A549 (cell line): ENCODE data around the gene PXDC1. TPM values are rescaled to one million over a fixed set of nuclear protein-coding genes. Genes with fewer than 3 reads are reported as not detected.

Experiments
- ATAC-seq, 2 experiments: fragments of 200-7000 bp in 1 of 2; fragments of >200 bp in 1 of 2; cut with Nextera tagmentation in 1 of 2; cut with Tn5 transposase in 1 of 2; 3 replicates each; pipeline versions ENCODE4 v1.8.0 to v1.9.1; 2018 to 2020; ENCODE audit warnings: mild to moderate bottlenecking in 1 of 2, moderate library complexity in 1 of 2
- CTCF ChIA-PET: fragments of 300-600 bp; sonication (Branson Sonifier 250); formaldehyde crosslinking; extraction: SDS; loops from one replicate; lab custom pipeline; 2021; ENCODE audit warnings: antibody characterized with exemption, inconsistent platforms; lab: Yijun Ruan, JAX
- POLR2A ChIA-PET: fragments of 350-600 bp; formaldehyde crosslinking; extraction: SDS; loops from one replicate; lab custom pipeline; 2021; ENCODE audit warnings: antibody characterized with exemption, inconsistent platforms; lab: Yijun Ruan, JAX
- DNase-seq, 2 experiments: peaks; one replicate each; pipeline versions ENCODE4 v3.0.0 to v3.0.0-alpha.2; 2011 to 2016; ENCODE audit warnings: low read depth in 1 of 2, low spot score in 1 of 2
- FAIRE-seq: peaks from 2 replicates; lab custom pipeline; 2011; peaks lifted over from hg19 to GRCh38; lab: Jason Lieb, UNC
- H3K27ac ChIP-seq, 2 experiments: fragments of >200 bp; sonication (Bioruptor Twin); formaldehyde crosslinking; 3 replicates each; pipeline ENCODE4 v1.5.1; 2016 to 2017
- H3K4me1 ChIP-seq: fragments of >200 bp; sonication (Bioruptor Twin); formaldehyde crosslinking; 3 replicates; pipeline ENCODE4 v1.6.1; 2016
- H3K4me2 ChIP-seq: fragments of >200 bp; sonication (Bioruptor Twin); formaldehyde crosslinking; 3 replicates; pipeline ENCODE4 v1.6.1; 2016
- H3K4me3 ChIP-seq: fragments of >200 bp; sonication (Bioruptor Twin); formaldehyde crosslinking; 3 replicates; pipeline ENCODE4 v1.5.1; 2016
- H3K9me3 ChIP-seq: fragments of >200 bp; sonication (Bioruptor Twin); formaldehyde crosslinking; 3 replicates; pipeline ENCODE4 v1.6.1; 2016
- BCL3 ChIP-seq: fragments of >200 bp; sonication (Bioruptor Twin); formaldehyde crosslinking; IDR thresholded peaks from 3 replicates; pipeline ENCODE4 v1.6.1; 2016
- BHLHE40 ChIP-seq: IDR thresholded peaks from 2 replicates; pipeline ENCODE4 v1.6.1; 2012; ENCODE audit warnings: low read depth, low read length, inconsistent platforms
- CHD4 ChIP-seq: fragments of 200-600 bp; sonication (generic); IDR thresholded peaks from 2 replicates; pipeline ENCODE4 v1.6.1; 2016; ENCODE audit warnings: antibody characterized with exemption, mild to moderate bottlenecking, borderline replicate concordance
- EP300 ChIP-seq, 2 experiments: fragments of >200 bp; sonication (Bioruptor Twin); formaldehyde crosslinking; IDR thresholded peaks; 2 replicates in 1 of 2; 3 replicates in 1 of 2; pipeline ENCODE4 v1.6.1; 2016 to 2017
- FOSB ChIP-seq: fragments of 250-450 bp; sonication (Bioruptor Pico); IDR thresholded peaks from 2 replicates; pipeline ENCODE4 v1.5.0; 2020; ENCODE audit warnings: mild to moderate bottlenecking, moderate library complexity
- FOXS1 ChIP-seq: fragments of 250-450 bp; sonication (Bioruptor Pico); IDR thresholded peaks from 2 replicates; pipeline ENCODE4 v1.5.0; 2020; ENCODE audit warnings: mild to moderate bottlenecking, moderate library complexity
- GATA3 ChIP-seq: IDR thresholded peaks from 2 replicates; pipeline ENCODE4 v1.6.1; 2012; ENCODE audit warnings: borderline replicate concordance
- HOXB5 ChIP-seq: fragments of 250-450 bp; sonication (Bioruptor Pico); IDR thresholded peaks from 2 replicates; pipeline ENCODE4 v1.5.0; 2020; ENCODE audit warnings: mild to moderate bottlenecking, moderate library complexity
- JUN ChIP-seq, 2 experiments: fragments of >200 bp; sonication (Bioruptor Twin); formaldehyde crosslinking; IDR thresholded peaks; 2 replicates in 1 of 2; 3 replicates in 1 of 2; pipeline ENCODE4 v1.6.1; 2016 to 2017
- KDM1A ChIP-seq: fragments of 200-600 bp; sonication (generic); IDR thresholded peaks from 2 replicates; pipeline ENCODE4 v1.6.1; 2016; ENCODE audit warnings: low read depth, mild to moderate bottlenecking
- KDM5A ChIP-seq: fragments of 200-600 bp; sonication (generic); IDR thresholded peaks from 2 replicates; pipeline ENCODE4 v1.6.1; 2016; ENCODE audit warnings: antibody characterized with exemption, mild to moderate bottlenecking
- MAFK ChIP-seq: fragments of 450-650 bp; IDR thresholded peaks from 2 replicates; pipeline ENCODE4 v1.6.1; 2014; ENCODE audit not compliant: partially characterized antibody
- MYC ChIP-seq: IDR thresholded peaks from 2 replicates; pipeline ENCODE4 v1.6.1; 2012; ENCODE audit warnings: mild to moderate bottlenecking, inconsistent platforms, low read length, improper control_type of control experiment, borderline replicate concordance
- NFE2L2 ChIP-seq: fragments of 150-350 bp; conservative IDR thresholded peaks from 2 replicates; pipeline ENCODE4 v1.6.1; 2014; ENCODE audit warnings: low read length
- NPAS2 ChIP-seq: fragments of 250-450 bp; sonication (Bioruptor Pico); IDR thresholded peaks from 2 replicates; pipeline ENCODE4 v1.8.0; 2022; ENCODE audit warnings: mild to moderate bottlenecking, moderate library complexity, borderline replicate concordance
- NR3C1 ChIP-seq: fragments of >200 bp; sonication (Bioruptor Twin); formaldehyde crosslinking; IDR thresholded peaks from 3 replicates; pipeline ENCODE4 v1.6.1; 2017
- POLR2A ChIP-seq: IDR thresholded peaks from 2 replicates; pipeline ENCODE4 v1.6.1; 2012; ENCODE audit warnings: mild to moderate bottlenecking, low read length
- POLR2AphosphoS2 ChIP-seq: conservative IDR thresholded peaks from 2 replicates; pipeline ENCODE4 v1.6.1; 2012; ENCODE audit warnings: low read length, improper control_type of control experiment, inconsistent platforms
- RAD21 ChIP-seq, 2 experiments: fragments of >200 bp in 1 of 2; sonication (Bioruptor Twin) in 1 of 2; formaldehyde crosslinking in 1 of 2; IDR thresholded peaks in 1 of 2; conservative IDR thresholded peaks in 1 of 2; 2 replicates in 1 of 2; 3 replicates in 1 of 2; pipeline ENCODE4 v1.6.1; 2012 to 2018; ENCODE audit warnings: inconsistent platforms in 1 of 2
- RARB ChIP-seq: fragments of 250-450 bp; sonication (Bioruptor Pico); IDR thresholded peaks from 2 replicates; pipeline ENCODE4 v1.8.0; 2021; ENCODE audit warnings: mild to moderate bottlenecking, moderate library complexity
- RFX5 ChIP-seq: fragments of 450-650 bp; IDR thresholded peaks from 2 replicates; pipeline ENCODE4 v1.7.1; 2014; ENCODE audit warnings: antibody characterized with exemption, mild to moderate bottlenecking, moderate library complexity
- SREBF2 ChIP-seq: fragments of 450-650 bp; IDR thresholded peaks from 2 replicates; pipeline ENCODE4 v1.6.1; 2014; ENCODE audit warnings: mild to moderate bottlenecking, moderate library complexity
- TFCP2L1 ChIP-seq: fragments of 250-450 bp; sonication (Bioruptor Pico); IDR thresholded peaks from 2 replicates; pipeline ENCODE4 v1.5.0; 2021; ENCODE audit warnings: mild to moderate bottlenecking
- ZC3H11A ChIP-seq: fragments of 450-650 bp; IDR thresholded peaks from 2 replicates; pipeline ENCODE4 v1.6.1; 2014; ENCODE audit warnings: antibody characterized with exemption, mild to moderate bottlenecking
- ZNF302 ChIP-seq: fragments of 250-450 bp; sonication (Bioruptor Pico); IDR thresholded peaks from 2 replicates; pipeline ENCODE4 v1.9.0; 2021; ENCODE audit warnings: inconsistent platforms, mild to moderate bottlenecking, moderate library complexity
- WGBS: methylation state at CpG from one replicate; pipeline ENCODE4 v1.1.6; 2017; ENCODE audit errors: missing lambda C conversion rate; 5-methylcytosine and 5-hydroxymethylcytosine counted together
- polyA plus RNA-seq, 4 experiments: library from polyadenylated mRNA; depleted of rRNA in 3 of 4; stranded (reverse); fragments of >200 nt; fragmentation: RNase III in 1 of 4; extraction: RNeasy Plus Mini Kit Qiagen cat#74134 plus additional on column Dnase treatment in 1 of 4; gene quantifications; 2 replicates in 3 of 4; 3 replicates in 1 of 4; pipeline ENCODE4 v1.2.3, GENCODE V29; 2011 to 2017
- TF ChIP-seq, protein P1 (sequence below): fragments of 250-450 bp; sonication (Bioruptor Pico); IDR thresholded peaks from 2 replicates; pipeline ENCODE4 v1.5.0; 2020; ENCODE audit warnings: low read depth, mild to moderate bottlenecking, moderate library complexity
- TF ChIP-seq, protein P2 (sequence below): IDR thresholded peaks from 2 replicates; pipeline ENCODE4 v1.6.1; 2012
- TF ChIP-seq, protein P3 (sequence below): fragments of 150-350 bp; IDR thresholded peaks from 2 replicates; pipeline ENCODE4 v1.6.1; 2014; ENCODE audit warnings: low read depth, mild to moderate bottlenecking, low read length
- TF ChIP-seq, protein P4 (sequence below): IDR thresholded peaks from 2 replicates; pipeline ENCODE4 v1.6.1; 2012; ENCODE audit warnings: low read depth, borderline replicate concordance

PXDC1 gene
- polyA plus RNA-seq, 2 of the 4 experiments (the other 2 are of a cell fraction) = 2.5 to 6.6 TPM

- DNase-seq = no peak
- no peak for FAIRE-seq
- WGBS = 87% methylated on average over 6 of the region's 6 CpGs
- Histone ChIP-seq H3K4me1 (no peaks in the 10 kb centered on the region), H3K27ac (no peak overlapping the region), H3K4me2 (no peak overlapping the region), H3K4me3 (no peak overlapping the region), H3K9me3 (no peaks in the 10 kb centered on the region)
- no peak for ATAC-seq
- TF ChIP-seq KDM1A (no peak), CHD4 (no peak), SREBF2 (no peak), POLR2A (no peak), KDM5A (no peak), FOSB (CRISPR knock-in tag) (no peak), JUN (IDR thresholded peaks at IDR 0.05) (no peak), EP300 (IDR thresholded peaks at IDR 0.05) (no peak), BCL3 (no peak), NFE2L2 (no peak), GATA3 (no peak), ZNF302 (no peak), HOXB5 (CRISPR knock-in tag) (no peak), RAD21 (conservative IDR thresholded peaks at IDR 0.05 in 1 of 2, IDR thresholded peaks at IDR 0.05 in 1 of 2) (no peak), RFX5 (no peak), NR3C1 (no peak)
- TF ChIP-seq, protein P1, sequence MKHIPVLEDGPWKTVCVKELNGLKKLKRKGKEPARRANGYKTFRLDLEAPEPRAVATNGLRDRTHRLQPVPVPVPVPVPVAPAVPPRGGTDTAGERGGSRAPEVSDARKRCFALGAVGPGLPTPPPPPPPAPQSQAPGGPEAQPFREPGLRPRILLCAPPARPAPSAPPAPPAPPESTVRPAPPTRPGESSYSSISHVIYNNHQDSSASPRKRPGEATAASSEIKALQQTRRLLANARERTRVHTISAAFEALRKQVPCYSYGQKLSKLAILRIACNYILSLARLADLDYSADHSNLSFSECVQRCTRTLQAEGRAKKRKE = no peak
- TF ChIP-seq, protein P2, sequence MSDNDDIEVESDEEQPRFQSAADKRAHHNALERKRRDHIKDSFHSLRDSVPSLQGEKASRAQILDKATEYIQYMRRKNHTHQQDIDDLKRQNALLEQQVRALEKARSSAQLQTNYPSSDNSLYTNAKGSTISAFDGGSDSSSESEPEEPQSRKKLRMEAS = no peak
- POLR2A ChIA-PET = no interaction called here
- CTCF ChIA-PET = interaction anchor here (1.5 kb wide), 1 partner anchor 32 kb away, joined by 4 read pairs; no protein-coding TSS in a partner anchor
Observed at GRCh38 chr6:3779574-3779849, 28.0 kb upstream of the PXDC1 start.

- Histone ChIP-seq H3K4me3 (no peak overlapping the region), H3K4me1 (no peaks in the 10 kb centered on the region), H3K4me2 (no peak overlapping the region), H3K27ac (no peak overlapping the region), H3K9me3 (no peaks in the 10 kb centered on the region)
- ChIA-PET POLR2A (no interaction called here), CTCF (interaction anchor here (1.5 kb wide), 1 partner anchor 31 kb away, joined by 4 read pairs; no protein-coding TSS in a partner anchor)
- FAIRE-seq (no peak), ATAC-seq (no peak), DNase-seq (no peak)
- 91% methylated on average over 10 of the region's 11 CpGs for WGBS
- TF ChIP-seq TFCP2L1 (CRISPR knock-in tag) (no peak), NR3C1 (no peak), MAFK (no peak), JUN (IDR thresholded peaks at IDR 0.05) (no peak), POLR2AphosphoS2 (no peak), FOXS1 (no peak), RARB (CRISPR knock-in tag) (no peak), NPAS2 (CRISPR knock-in tag) (no peak), BHLHE40 (no peak), SREBF2 (no peak), ZC3H11A (no peak), FOSB (CRISPR knock-in tag) (no peak), KDM5A (no peak), MYC (no peak), CHD4 (no peak)
- TF ChIP-seq, protein P1 = no peak
- TF ChIP-seq, protein P3, sequence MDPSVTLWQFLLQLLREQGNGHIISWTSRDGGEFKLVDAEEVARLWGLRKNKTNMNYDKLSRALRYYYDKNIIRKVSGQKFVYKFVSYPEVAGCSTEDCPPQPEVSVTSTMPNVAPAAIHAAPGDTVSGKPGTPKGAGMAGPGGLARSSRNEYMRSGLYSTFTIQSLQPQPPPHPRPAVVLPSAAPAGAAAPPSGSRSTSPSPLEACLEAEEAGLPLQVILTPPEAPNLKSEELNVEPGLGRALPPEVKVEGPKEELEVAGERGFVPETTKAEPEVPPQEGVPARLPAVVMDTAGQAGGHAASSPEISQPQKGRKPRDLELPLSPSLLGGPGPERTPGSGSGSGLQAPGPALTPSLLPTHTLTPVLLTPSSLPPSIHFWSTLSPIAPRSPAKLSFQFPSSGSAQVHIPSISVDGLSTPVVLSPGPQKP = no peak
- TF ChIP-seq, protein P4, sequence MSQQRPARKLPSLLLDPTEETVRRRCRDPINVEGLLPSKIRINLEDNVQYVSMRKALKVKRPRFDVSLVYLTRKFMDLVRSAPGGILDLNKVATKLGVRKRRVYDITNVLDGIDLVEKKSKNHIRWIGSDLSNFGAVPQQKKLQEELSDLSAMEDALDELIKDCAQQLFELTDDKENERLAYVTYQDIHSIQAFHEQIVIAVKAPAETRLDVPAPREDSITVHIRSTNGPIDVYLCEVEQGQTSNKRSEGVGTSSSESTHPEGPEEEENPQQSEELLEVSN = no peak
Observed at GRCh38 chr6:3778701-3779573, 27.4 kb upstream of the PXDC1 start.
